ENCODE measurements around the gene SH2D4B.

Gene SH2D4B

DNA sequence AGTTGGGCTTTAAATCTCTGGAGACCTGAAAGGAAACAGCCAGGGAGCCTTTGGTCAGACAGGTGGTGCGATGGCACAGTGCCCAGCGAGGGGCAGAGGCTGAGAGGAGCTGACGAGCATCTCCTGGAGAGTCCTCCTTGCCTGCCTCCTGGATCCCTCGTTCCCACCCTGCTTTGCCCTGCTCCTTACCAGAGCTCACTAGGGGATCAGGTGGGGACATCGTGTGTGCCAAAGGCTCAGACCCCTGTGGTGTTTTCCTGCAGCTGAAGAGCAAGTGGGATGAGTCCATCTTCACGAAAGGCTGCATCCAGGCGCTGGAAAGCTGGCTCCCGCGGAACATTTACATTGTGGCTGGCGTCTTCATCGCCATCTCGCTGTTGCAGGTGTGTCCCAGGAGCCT lies 21.8 kb upstream of the SH2D4B start:
- TF ChIP-seq CTCF (IDR thresholded peaks at IDR 0.05; ENCODE audit: low read length), result no peak
- no peak for TF ChIP-seq EZH2 (IDR thresholded peaks at IDR 0.05; ENCODE audit: borderline replicate concordance, low read length)
- Histone ChIP-seq H2AFZ (ENCODE audit: low read length) (no peak overlapping the region), H3F3A (ENCODE audit: insufficient read depth, low read length) (no peaks in the 10 kb centered on the region), H3K4me2 (ENCODE audit: low read length) (no peak overlapping the region), H3K4me1 (ENCODE audit: insufficient read depth, low read length, severe bottlenecking) (no peaks in the 10 kb centered on the region), H3K27ac (ENCODE audit: low read depth, low read length, poor library complexity, severe bottlenecking) (no peak overlapping the region), H3K9me2 (ENCODE audit: low read depth, low read length) (no peaks in the 10 kb centered on the region), H3K36me3 (ENCODE audit: insufficient read depth, low read length) (peaks cover 72% of the 10 kb centered on the region), H3K9ac (ENCODE audit: low read length) (no peak overlapping the region), H3K27me3 (ENCODE audit: insufficient read depth, low read length) (no peaks in the 10 kb centered on the region), H3K79me2 (ENCODE audit: insufficient read depth, low read length) (no peaks in the 10 kb centered on the region), H3K4me3 (ENCODE audit: low read depth, low read length, poor library complexity, severe bottlenecking) (no peak overlapping the region), H4K20me1 (ENCODE audit: insufficient read depth, low read length) (no peaks in the 10 kb centered on the region), H3K9me3 (ENCODE audit: low read length) (no peaks in the 10 kb centered on the region)

GRCh38 chr10:80516506-80517075 lies 21.1 kb upstream of the SH2D4B start:
- H4K20me1 ChIP-seq (ENCODE audit: insufficient read depth, low read length), result no peaks in the 10 kb centered on the region
- peaks cover 67% of the 10 kb centered on the region for H3K36me3 ChIP-seq (ENCODE audit: insufficient read depth, low read length)
- no peak overlapping the region for H3K27ac ChIP-seq (ENCODE audit: low read depth, low read length, poor library complexity, severe bottlenecking)
- TF ChIP-seq CTCF (IDR thresholded peaks at IDR 0.05; ENCODE audit: low read length), result no peak
- no peak for TF ChIP-seq EZH2 (IDR thresholded peaks at IDR 0.05; ENCODE audit: borderline replicate concordance, low read length)
- H2AFZ ChIP-seq (ENCODE audit: low read length), result no peak overlapping the region
- no peaks in the 10 kb centered on the region for H3K27me3 ChIP-seq (ENCODE audit: insufficient read depth, low read length)
- H3K9me2 ChIP-seq (ENCODE audit: low read depth, low read length), result no peaks in the 10 kb centered on the region
- H3K4me1 ChIP-seq (ENCODE audit: insufficient read depth, low read length, severe bottlenecking), result no peaks in the 10 kb centered on the region
- H3K9me3 ChIP-seq (ENCODE audit: low read length), result no peaks in the 10 kb centered on the region
- H3K4me3 ChIP-seq (ENCODE audit: low read depth, low read length, poor library complexity, severe bottlenecking), result no peak overlapping the region
- H3K79me2 ChIP-seq (ENCODE audit: insufficient read depth, low read length), result no peaks in the 10 kb centered on the region
- no peak overlapping the region for H3K4me2 ChIP-seq (ENCODE audit: low read length)
- H3F3A ChIP-seq (ENCODE audit: insufficient read depth, low read length), result no peaks in the 10 kb centered on the region
- no peak overlapping the region for H3K9ac ChIP-seq (ENCODE audit: low read length)

- TF ChIP-seq EZH2 (IDR thresholded peaks at IDR 0.05; ENCODE audit: borderline replicate concordance, low read length) (no peak), CTCF (IDR thresholded peaks at IDR 0.05; ENCODE audit: low read length) (no peak)
- H2AFZ ChIP-seq (ENCODE audit: low read length), result no peak overlapping the region
- no peaks in the 10 kb centered on the region for H3F3A ChIP-seq (ENCODE audit: insufficient read depth, low read length)
- no peaks in the 10 kb centered on the region for H4K20me1 ChIP-seq (ENCODE audit: insufficient read depth, low read length)
- H3K9me3 ChIP-seq (ENCODE audit: low read length), result no peaks in the 10 kb centered on the region
- H3K27ac ChIP-seq (ENCODE audit: low read depth, low read length, poor library complexity, severe bottlenecking), result no peak overlapping the region
- H3K4me1 ChIP-seq (ENCODE audit: insufficient read depth, low read length, severe bottlenecking), result no peaks in the 10 kb centered on the region
- H3K36me3 ChIP-seq (ENCODE audit: insufficient read depth, low read length), result peaks cover 58% of the 10 kb centered on the region
- no peak overlapping the region for H3K9ac ChIP-seq (ENCODE audit: low read length)
- no peaks in the 10 kb centered on the region for H3K79me2 ChIP-seq (ENCODE audit: insufficient read depth, low read length)
- no peaks in the 10 kb centered on the region for H3K27me3 ChIP-seq (ENCODE audit: insufficient read depth, low read length)
- no peaks in the 10 kb centered on the region for H3K9me2 ChIP-seq (ENCODE audit: low read depth, low read length)
- H3K4me3 ChIP-seq (ENCODE audit: low read depth, low read length, poor library complexity, severe bottlenecking), result no peak overlapping the region
- H3K4me2 ChIP-seq (ENCODE audit: low read length), result no peak overlapping the region
These were observed 20.1 kb upstream of the SH2D4B start for GRCh38 chr10:80517416-80518142.

Measured in OCI-LY1 (cell line).